H1 (cell line): ENCODE results near the gene MTF1. TPM values are rescaled to one million over a fixed set of nuclear protein-coding genes. Genes with fewer than 3 reads are reported as not detected.

ENCODE experiments used
- TAF7 ChIP-seq: optimal IDR thresholded peaks from 2 replicates; pipeline ENCODE3; 2011; ENCODE audit warnings: low read depth, mild to moderate bottlenecking, inconsistent platforms, low read length, moderate library complexity, borderline replicate concordance
- polyA plus RNA-seq, 7 experiments: library from polyadenylated mRNA; depleted of rRNA in 3 of 7; stranded (reverse) in 5 of 7; unstranded in 2 of 7; fragments of >200 nt in 5 of 7; fragments of 200-250 nt in 2 of 7; gene quantifications; 1 replicate in 5 of 7; 2 replicates in 1 of 7; 4 replicates in 1 of 7; pipeline versions ENCODE4 v1.2.1 to v1.2.3, GENCODE V29; 2011 to 2013; ENCODE audit warnings: missing spikeins in 2 of 7, mixed read lengths in 2 of 7
- total RNA-seq: library from RNA; stranded (reverse); fragmentation: NEBNext Ultra II Directional; extraction: Animal tissue kit (Norgen Biotek cat#: 25700); gene quantifications from 2 replicates; pipeline ENCODE4 v1.2.1, GENCODE V29; 2021

The MTF1 gene
- total and polyA plus RNA-seq, 2 of the 8 experiments (the other 6 are each of a cell fraction or from before 2014, with no cell fraction given), result 4.0 to 15.5 TPM

GRCh38 chr1:37839676-37840075 is 19.7 kb downstream of the MTF1 start (continued):
- TF ChIP-seq TAF7, result no peak
- TF ChIP-seq, all 59 proteins: peak for 0
